ENCODE data around the gene AASDH. TPM values are rescaled to one million over a fixed set of nuclear protein-coding genes. Genes with fewer than 3 reads are reported as not detected.

The AASDH gene
- total and polyA plus RNA-seq, 2 of the 13 experiments (the other 11 are each of a cell fraction or from before 2014, with no cell fraction given): 12.6 to 14.1 TPM

DNA sequence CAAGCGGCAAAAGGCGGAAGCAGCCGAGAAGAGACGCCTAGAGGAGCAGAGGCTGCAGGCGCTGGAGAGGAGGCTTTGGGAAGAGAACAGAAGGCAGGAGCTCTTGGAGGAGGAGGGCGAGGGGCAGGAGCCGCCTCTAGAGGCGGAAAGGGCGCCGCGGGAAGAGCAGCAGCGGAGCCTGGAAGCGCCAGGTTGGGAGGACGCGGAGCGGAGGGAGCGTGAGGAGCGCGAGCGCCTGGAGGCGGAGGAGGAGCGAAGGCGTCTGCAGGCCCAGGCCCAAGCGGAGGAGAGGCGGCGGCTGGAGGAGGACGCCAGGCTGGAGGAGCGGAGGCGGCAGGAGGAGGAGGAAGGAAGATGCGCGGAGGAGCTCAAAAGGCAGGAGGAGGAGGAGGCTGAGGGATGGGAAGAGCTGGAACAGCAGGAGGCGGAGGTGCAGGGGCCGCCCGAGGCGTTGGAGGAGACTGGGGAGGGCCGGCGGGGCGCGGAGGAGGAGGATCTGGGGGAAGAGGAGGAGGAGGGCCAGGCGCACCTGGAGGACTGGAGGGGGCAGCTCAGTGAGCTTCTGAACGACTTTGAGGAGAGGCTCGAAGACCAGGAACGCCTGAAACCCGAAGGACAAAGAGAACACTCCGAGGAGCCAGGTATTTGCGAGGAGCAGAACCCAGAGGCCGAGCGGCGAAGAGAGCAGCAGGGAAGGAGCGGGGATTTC lies 72.9 kb downstream of the AASDH start:
- POLR2A ChIA-PET: no interaction called here
- TF ChIP-seq KMT2B (CRISPR knock-in tag; IDR thresholded peaks at IDR 0.05) (no peak), MATR3 (CRISPR knock-in tag; IDR thresholded peaks at IDR 0.05) (no peak), NFE2L2 (IDR thresholded peaks at IDR 0.05; ENCODE audit: low read length) (no peak), RBFOX2 (IDR thresholded peaks at IDR 0.05; ENCODE audit: low read depth, low read length) (no peak), KAT2B (IDR thresholded peaks at IDR 0.05; ENCODE audit: borderline replicate concordance, low read depth, low read length) (no peak), ZFP36 (IDR thresholded peaks at IDR 0.05; ENCODE audit: borderline replicate concordance, low read depth, low read length, partially characterized antibody) (no peak), ZNF713 (CRISPR knock-in tag; IDR thresholded peaks at IDR 0.05) (no peak), ZNF510 (CRISPR knock-in tag; IDR thresholded peaks at IDR 0.05; ENCODE audit: low read depth) (no peak), CBX2 (IDR thresholded peaks at IDR 0.05; ENCODE audit: low read depth, low read length) (no peak), CBX2 (CRISPR knock-in tag; IDR thresholded peaks at IDR 0.05; ENCODE audit: low read depth) (no peak)
- TF ChIP-seq, protein P1, sequence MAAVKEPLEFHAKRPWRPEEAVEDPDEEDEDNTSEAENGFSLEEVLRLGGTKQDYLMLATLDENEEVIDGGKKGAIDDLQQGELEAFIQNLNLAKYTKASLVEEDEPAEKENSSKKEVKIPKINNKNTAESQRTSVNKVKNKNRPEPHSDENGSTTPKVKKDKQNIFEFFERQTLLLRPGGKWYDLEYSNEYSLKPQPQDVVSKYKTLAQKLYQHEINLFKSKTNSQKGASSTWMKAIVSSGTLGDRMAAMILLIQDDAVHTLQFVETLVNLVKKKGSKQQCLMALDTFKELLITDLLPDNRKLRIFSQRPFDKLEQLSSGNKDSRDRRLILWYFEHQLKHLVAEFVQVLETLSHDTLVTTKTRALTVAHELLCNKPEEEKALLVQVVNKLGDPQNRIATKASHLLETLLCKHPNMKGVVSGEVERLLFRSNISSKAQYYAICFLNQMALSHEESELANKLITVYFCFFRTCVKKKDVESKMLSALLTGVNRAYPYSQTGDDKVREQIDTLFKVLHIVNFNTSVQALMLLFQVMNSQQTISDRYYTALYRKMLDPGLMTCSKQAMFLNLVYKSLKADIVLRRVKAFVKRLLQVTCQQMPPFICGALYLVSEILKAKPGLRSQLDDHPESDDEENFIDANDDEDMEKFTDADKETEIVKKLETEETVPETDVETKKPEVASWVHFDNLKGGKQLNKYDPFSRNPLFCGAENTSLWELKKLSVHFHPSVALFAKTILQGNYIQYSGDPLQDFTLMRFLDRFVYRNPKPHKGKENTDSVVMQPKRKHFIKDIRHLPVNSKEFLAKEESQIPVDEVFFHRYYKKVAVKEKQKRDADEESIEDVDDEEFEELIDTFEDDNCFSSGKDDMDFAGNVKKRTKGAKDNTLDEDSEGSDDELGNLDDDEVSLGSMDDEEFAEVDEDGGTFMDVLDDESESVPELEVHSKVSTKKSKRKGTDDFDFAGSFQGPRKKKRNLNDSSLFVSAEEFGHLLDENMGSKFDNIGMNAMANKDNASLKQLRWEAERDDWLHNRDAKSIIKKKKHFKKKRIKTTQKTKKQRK (IDR thresholded peaks at IDR 0.05; ENCODE audit: low read length): no peak
- TF ChIP-seq, protein P2, sequence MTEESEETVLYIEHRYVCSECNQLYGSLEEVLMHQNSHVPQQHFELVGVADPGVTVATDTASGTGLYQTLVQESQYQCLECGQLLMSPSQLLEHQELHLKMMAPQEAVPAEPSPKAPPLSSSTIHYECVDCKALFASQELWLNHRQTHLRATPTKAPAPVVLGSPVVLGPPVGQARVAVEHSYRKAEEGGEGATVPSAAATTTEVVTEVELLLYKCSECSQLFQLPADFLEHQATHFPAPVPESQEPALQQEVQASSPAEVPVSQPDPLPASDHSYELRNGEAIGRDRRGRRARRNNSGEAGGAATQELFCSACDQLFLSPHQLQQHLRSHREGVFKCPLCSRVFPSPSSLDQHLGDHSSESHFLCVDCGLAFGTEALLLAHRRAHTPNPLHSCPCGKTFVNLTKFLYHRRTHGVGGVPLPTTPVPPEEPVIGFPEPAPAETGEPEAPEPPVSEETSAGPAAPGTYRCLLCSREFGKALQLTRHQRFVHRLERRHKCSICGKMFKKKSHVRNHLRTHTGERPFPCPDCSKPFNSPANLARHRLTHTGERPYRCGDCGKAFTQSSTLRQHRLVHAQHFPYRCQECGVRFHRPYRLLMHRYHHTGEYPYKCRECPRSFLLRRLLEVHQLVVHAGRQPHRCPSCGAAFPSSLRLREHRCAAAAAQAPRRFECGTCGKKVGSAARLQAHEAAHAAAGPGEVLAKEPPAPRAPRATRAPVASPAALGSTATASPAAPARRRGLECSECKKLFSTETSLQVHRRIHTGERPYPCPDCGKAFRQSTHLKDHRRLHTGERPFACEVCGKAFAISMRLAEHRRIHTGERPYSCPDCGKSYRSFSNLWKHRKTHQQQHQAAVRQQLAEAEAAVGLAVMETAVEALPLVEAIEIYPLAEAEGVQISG (CRISPR knock-in tag; IDR thresholded peaks at IDR 0.05): no peak
- TF ChIP-seq, protein P3, sequence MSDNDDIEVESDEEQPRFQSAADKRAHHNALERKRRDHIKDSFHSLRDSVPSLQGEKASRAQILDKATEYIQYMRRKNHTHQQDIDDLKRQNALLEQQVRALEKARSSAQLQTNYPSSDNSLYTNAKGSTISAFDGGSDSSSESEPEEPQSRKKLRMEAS (IDR thresholded peaks at IDR 0.05): no peak
- TF ChIP-seq, protein P4, sequence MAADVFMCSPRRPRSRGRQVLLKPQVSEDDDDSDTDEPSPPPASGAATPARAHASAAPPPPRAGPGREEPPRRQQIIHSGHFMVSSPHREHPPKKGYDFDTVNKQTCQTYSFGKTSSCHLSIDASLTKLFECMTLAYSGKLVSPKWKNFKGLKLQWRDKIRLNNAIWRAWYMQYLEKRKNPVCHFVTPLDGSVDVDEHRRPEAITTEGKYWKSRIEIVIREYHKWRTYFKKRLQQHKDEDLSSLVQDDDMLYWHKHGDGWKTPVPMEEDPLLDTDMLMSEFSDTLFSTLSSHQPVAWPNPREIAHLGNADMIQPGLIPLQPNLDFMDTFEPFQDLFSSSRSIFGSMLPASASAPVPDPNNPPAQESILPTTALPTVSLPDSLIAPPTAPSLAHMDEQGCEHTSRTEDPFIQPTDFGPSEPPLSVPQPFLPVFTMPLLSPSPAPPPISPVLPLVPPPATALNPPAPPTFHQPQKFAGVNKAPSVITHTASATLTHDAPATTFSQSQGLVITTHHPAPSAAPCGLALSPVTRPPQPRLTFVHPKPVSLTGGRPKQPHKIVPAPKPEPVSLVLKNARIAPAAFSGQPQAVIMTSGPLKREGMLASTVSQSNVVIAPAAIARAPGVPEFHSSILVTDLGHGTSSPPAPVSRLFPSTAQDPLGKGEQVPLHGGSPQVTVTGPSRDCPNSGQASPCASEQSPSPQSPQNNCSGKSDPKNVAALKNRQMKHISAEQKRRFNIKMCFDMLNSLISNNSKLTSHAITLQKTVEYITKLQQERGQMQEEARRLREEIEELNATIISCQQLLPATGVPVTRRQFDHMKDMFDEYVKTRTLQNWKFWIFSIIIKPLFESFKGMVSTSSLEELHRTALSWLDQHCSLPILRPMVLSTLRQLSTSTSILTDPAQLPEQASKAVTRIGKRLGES (CRISPR knock-in tag; IDR thresholded peaks at IDR 0.05; ENCODE audit: borderline replicate concordance): no peak

More for the DNA sequence above, 72.9 kb downstream of the AASDH start:
- Histone ChIP-seq H3K36me3 (replicated peaks in 1 of 2; ENCODE audit: control insufficient read depth in 1 of 2, insufficient read depth in 2 of 2, low read length in 2 of 2) (no peaks in the 10 kb centered on the region), H3K27me3 (ENCODE audit: control insufficient read depth in 1 of 2, insufficient read depth in 2 of 2, low read length in 2 of 2) (no peaks in the 10 kb centered on the region), H4K20me1 (ENCODE audit: insufficient read depth, low read length) (no peaks in the 10 kb centered on the region), H3K4me3 (replicated peaks in 1 of 3; ENCODE audit: insufficient read depth in 1 of 3, low read depth in 2 of 3, low read length in 3 of 3) (no peak overlapping the region), H3K79me2 (ENCODE audit: insufficient read depth, low read length) (no peaks in the 10 kb centered on the region), H3K27ac (ENCODE audit: extremely low read length, insufficient read depth, low read length) (no peak overlapping the region), H3K4me2 (ENCODE audit: low read depth, low read length) (no peak overlapping the region), H3K4me1 (ENCODE audit: insufficient read depth, low read length) (no peaks in the 10 kb centered on the region), H3K9ac (ENCODE audit: insufficient read depth, low read depth, low read length) (no peak overlapping the region), H2AFZ (ENCODE audit: low read length) (no peak overlapping the region), H3K9me3 (ENCODE audit: low read length) (no peaks in the 10 kb centered on the region)
- DNase-seq (ENCODE audit: low spot score) (no peak), FAIRE-seq (no peak), ATAC-seq (no peak)
- intact Hi-C loops (cut with micrococcal nuclease; ENCODE audit: unreplicated experiment): no loop called here
- in situ Hi-C loops (cut with HindIII; ENCODE audit: extremely low pct_ligation_motif_present, low pct_unique_long_range_greater_than_20kb): no loop called here
- BruUV-seq (replicated peaks): no TSS peak
- 92% methylated on average over 50 of the region's 50 CpGs for WGBS (ENCODE audit: low lambda C conversion rate)
- CTCF ChIA-PET (ENCODE audit: low intra/inter-chr PET ratio, low total read pairs): no interaction called here

All from HepG2 (cell line).